Panc1 (cell line): ENCODE measurements around the gene EVA1C.

Experiments used
- CTCF ChIP-seq: fragments of 450-650 bp; IDR thresholded peaks from 2 replicates; pipeline ENCODE4 v1.5.1; 2017; ENCODE audit warnings: mild to moderate bottlenecking
- POLR2AphosphoS5 ChIP-seq: IDR thresholded peaks from 2 replicates; pipeline ENCODE4 v1.6.1; 2012; ENCODE audit warnings: mild to moderate bottlenecking, low read depth, low read length, moderate library complexity
- REST ChIP-seq, 2 experiments: IDR thresholded peaks; 2 replicates each; pipeline ENCODE4 v1.6.1; 2011 to 2012; ENCODE audit warnings: low read depth in 2 of 2, control low read depth in 1 of 2, low read length in 1 of 2, mild to moderate bottlenecking in 1 of 2, moderate library complexity in 1 of 2; ENCODE audit not compliant: insufficient read depth in 1 of 2

- TF ChIP-seq CTCF = no peak
- TF ChIP-seq POLR2AphosphoS5 = no peak
- no peak for TF ChIP-seq REST (IDR thresholded peaks at IDR 0.05; ENCODE audit: insufficient read depth in 1 of 2, low read depth in 2 of 2, low read length in 1 of 2)
These were observed 72.3 kb downstream of the EVA1C start for GRCh38 chr21:32484706-32485380.
